GM19240 (cell line): ENCODE results near the gene NR5A2.

ENCODE experiments used
- DNase-seq: peaks from one replicate; pipeline ENCODE4 v3.0.0; 2011; ENCODE audit warnings: low spot score; ENCODE audit not compliant: insufficient read length

The NR5A2 gene

DNA sequence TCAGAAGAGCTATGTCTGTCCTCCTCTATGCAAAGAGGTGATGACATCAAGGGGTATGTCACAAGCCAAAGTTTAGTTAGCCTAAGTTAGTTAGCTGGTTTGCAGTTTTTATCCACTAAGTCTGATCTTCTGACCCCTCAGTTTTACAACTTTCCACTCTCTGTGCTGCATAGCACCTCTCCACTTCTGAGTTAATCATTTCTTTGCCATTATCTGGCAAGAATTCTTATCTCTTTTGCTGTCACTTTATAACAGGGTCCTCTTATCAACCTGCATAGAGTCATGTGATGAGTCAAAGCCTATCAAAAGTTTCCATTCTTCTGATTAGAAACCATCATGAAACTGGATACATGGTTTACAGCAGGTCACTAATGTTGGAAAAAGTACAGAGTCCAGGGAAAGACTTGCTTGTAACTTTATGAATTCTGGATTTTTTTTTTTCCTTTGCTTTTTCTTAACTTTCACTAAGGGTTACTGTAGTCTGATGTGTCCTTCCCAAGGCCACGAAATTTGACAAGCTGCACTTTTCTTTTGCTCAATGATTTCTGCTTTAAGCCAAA lies at the start of gene NR5A2:
Gene NR5A2 (plus strand): TSS at position 447 of the 560 bp plus-strand sequence. CDS start 138 bp downstream, outside the sequence.
- DNase-seq: no peak

DNA sequence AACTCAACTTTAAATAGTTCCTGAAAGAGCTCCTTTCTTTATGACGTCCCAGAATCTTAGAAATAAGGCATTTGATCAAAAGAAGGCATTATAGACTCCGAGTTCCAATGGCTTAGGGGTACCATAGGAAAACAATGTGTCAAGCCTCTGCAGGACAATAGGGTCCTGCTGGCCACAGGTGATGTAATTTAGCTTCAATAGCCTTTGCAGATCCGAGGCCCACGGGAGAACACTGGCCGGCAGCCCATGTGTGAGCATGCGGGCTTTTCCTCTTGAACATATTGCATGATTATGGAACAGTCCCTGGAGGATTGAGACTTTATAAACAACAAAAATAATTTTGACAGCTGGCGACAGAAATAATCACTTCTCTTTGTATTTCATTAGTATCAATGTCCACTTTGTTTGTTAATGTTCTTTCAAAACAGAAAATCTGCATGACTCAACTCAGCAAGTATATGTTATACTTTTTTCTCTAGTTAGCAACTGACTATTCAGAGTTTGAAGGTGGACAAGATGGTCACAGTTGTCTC lies 49.0 kb upstream of the NR5A2 start:
- no peak for DNase-seq

- no peak for DNase-seq
These were observed 48.4 kb upstream of the NR5A2 start for GRCh38 chr1:199979071-199979470.

GRCh38 chr1:199981584-199981983 lies 45.9 kb upstream of the NR5A2 start:
- no peak for DNase-seq

DNA sequence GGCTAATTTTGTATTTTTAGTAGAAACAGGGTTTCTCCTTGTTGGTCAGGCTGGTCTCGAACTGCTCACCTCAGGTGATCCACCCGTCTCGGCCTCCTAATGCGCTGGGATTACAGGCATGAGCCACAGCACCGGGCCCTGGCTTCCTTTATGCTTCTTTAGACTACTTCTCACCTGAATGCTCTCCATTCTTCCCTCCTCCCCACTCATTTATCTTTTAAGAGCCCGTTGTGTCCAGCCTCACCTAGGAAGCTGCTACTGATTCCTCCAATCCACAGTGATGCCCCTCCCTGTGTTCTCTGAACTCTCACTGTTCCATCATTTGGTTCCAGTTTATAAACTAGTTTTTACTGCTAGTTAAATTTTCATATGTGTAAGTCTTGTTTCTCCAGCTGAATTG lies 44.9 kb upstream of the NR5A2 start:
- DNase-seq: no peak

DNA sequence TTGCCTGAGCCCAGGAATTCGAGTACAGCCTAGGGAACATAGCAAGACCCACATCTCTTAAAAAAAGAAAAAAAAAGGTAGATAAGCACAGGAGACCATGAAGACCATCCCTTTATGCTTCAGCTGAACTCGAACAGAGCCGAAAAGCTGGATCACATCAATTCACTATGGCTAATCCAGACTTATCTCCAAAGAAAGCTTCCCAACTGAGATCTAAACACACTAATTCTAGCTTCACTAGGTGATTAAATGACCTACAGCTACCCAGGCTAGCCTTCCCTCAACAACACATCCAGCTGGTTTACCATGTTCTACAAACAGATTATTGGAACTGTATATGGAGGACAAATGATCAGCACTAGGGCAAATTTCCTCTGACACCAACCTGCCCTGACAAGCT lies 44.0 kb upstream of the NR5A2 start:
- no peak for DNase-seq

- no peak for DNase-seq
These were observed 32.3 kb upstream of the NR5A2 start for GRCh38 chr1:199995096-199995685.

- no peak for DNase-seq
These were observed 22.3 kb upstream of the NR5A2 start for GRCh38 chr1:200005165-200005564.

DNA sequence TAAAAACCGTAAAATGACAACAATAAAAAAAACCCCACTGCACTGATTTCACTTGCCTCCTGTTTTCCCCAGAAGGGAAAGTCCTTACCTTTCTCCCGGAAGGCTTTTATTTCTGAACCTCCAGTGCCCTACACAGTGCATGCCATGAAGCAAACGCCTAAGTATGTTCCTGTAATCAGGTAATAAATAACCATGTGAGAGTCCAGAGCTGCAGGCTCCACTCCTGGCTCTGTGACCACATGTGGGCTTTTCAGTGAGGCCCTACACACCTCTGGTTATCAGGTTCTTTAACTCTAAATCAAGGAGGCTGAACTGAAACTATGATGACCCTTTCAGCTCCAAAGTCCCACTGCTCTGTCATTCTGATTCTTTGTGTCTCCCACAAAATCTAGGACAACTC lies 20.8 kb upstream of the NR5A2 start:
- DNase-seq: no peak

GRCh38 chr1:200015811-200016210 lies 11.7 kb upstream of the NR5A2 start:
- no peak for DNase-seq

GRCh38 chr1:200021577-200022238 lies 5.8 kb upstream of the NR5A2 start:
- DNase-seq: no peak

DNA sequence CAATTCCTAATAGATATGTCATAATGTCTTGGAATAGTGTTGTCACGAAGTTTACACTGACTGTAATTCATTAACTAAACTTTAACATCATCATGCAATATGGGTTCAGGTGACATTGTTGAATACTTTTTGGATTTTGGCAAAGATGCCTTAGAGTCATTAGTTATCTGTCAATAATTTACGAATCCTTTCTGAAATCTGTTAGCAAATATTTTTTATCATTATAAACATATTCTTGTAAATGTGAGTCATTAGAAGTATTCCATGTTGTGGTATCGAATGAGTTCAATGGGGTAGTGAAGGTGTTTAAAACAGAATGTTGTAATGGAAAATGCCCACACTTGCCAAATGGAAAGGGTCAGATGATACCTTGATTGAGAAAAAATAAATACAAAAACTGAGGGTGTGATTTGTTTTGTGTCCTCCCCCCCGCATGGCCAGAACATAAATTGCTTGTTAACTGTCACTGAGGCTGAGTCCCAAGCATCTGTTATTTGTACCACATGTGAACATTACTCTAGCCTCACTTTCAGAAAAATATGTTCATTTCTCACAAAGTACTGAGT lies 5.2 kb upstream of the NR5A2 start:
- DNase-seq: no peak

GRCh38 chr1:200028586-200029034 lies 1.1 kb downstream of the NR5A2 start:
- no peak for DNase-seq

GRCh38 chr1:200029035-200029821 lies 1.7 kb downstream of the NR5A2 start:
- DNase-seq: no peak

- DNase-seq: no peak
These were observed 2.3 kb downstream of the NR5A2 start for GRCh38 chr1:200029822-200030152.

GRCh38 chr1:200030791-200031190 lies 3.3 kb downstream of the NR5A2 start:
- DNase-seq: no peak

- DNase-seq: no peak
These were observed 6.2 kb downstream of the NR5A2 start for GRCh38 chr1:200033511-200034261.

DNA sequence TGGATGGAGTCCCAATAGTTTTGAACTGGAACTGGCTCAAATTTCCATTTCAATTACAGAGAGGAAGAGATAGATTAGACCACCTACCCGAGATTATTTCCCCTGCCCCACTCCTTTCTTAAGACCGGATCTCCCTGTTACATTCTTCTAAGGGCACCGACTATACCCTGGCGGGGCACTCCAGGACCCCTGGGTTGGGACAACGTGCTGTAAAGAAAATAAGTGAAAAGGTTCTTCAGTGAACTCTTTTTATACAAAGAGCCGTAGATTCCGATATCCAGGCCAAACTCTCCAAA lies 6.7 kb downstream of the NR5A2 start:
- no peak for DNase-seq

GRCh38 chr1:200034761-200035396 lies 7.4 kb downstream of the NR5A2 start:
- no peak for DNase-seq

GRCh38 chr1:200035397-200035955 lies 8.0 kb downstream of the NR5A2 start:
- no peak for DNase-seq
